BJ (cell line): ENCODE data around the gene PDE10A. TPM values are rescaled to one million over a fixed set of nuclear protein-coding genes. Genes with fewer than 3 reads are reported as not detected.
"Not testable (repeated sequence)": the region's sequence is repeated elsewhere in the genome, so short reads cannot be mapped to it uniquely, and the experiment has no call there.

Experiments used
- CTCF ChIA-PET: fragments of 350-600 bp; formaldehyde crosslinking; extraction: SDS; loops from one replicate; lab custom pipeline; 2021; ENCODE audit warnings: antibody characterized with exemption, inconsistent platforms; lab: Yijun Ruan, JAX
- POLR2A ChIA-PET: fragments of 300-600 bp; sonication (Branson Sonifier 250); formaldehyde crosslinking; extraction: SDS; loops from one replicate; lab custom pipeline; 2021; ENCODE audit warnings: antibody characterized with exemption; lab: Charles Lee
- DNase-seq: peaks from one replicate; pipeline ENCODE4 v3.0.0-alpha.2; 2011; ENCODE audit warnings: low read depth
- H3K27me3 ChIP-seq: 2 replicates; pipeline ENCODE4 v1.6.0; 2011; ENCODE audit warnings: low read length; ENCODE audit not compliant: control insufficient read depth, insufficient read depth
- H3K36me3 ChIP-seq: 2 replicates; pipeline ENCODE4 v1.5.1; 2011; ENCODE audit warnings: low read length; ENCODE audit not compliant: control insufficient read depth, insufficient read depth
- H3K4me3 ChIP-seq: 2 replicates; pipeline ENCODE4 v1.5.1; 2011; ENCODE audit warnings: low read depth, mild to moderate bottlenecking, control low read depth, low read length
- CTCF ChIP-seq: IDR thresholded peaks from 2 replicates; pipeline ENCODE4 v1.5.1; 2011; ENCODE audit warnings: low read depth, mild to moderate bottlenecking, control low read depth, inconsistent platforms, low read length, moderate library complexity; ENCODE audit not compliant: insufficient read depth
- polyA plus RNA-seq: library from polyadenylated mRNA; depleted of rRNA; stranded (reverse); fragments of >200 nt; gene quantifications from 2 replicates; pipeline ENCODE4 v1.2.3, GENCODE V29; 2011

PDE10A gene
- polyA plus RNA-seq, 1 experiment, result 0.36 TPM

- no peaks in the 10 kb centered on the region for H3K27me3 ChIP-seq
- TF ChIP-seq CTCF, result no peak
- ChIA-PET POLR2A (no interaction called here), CTCF (no interaction called here)
- H3K36me3 ChIP-seq, result no peaks in the 10 kb centered on the region
- DNase-seq, result no peak
- no peak overlapping the region for H3K4me3 ChIP-seq
Measured at GRCh38 chr6:165618241-165618640, 44.8 kb downstream of the PDE10A start.

GRCh38 chr6:165617528-165617927 is 45.5 kb downstream of the PDE10A start:
- ChIA-PET CTCF (no interaction called here), POLR2A (no interaction called here)
- TF ChIP-seq CTCF, result no peak
- DNase-seq, result no peak
- no peaks in the 10 kb centered on the region for H3K36me3 ChIP-seq
- H3K27me3 ChIP-seq, result no peaks in the 10 kb centered on the region
- no peak overlapping the region for H3K4me3 ChIP-seq

- ChIA-PET POLR2A (no interaction called here), CTCF (no interaction called here)
- no peaks in the 10 kb centered on the region for H3K36me3 ChIP-seq
- DNase-seq, result no peak
- no peak overlapping the region for H3K4me3 ChIP-seq
- no peak for TF ChIP-seq CTCF
- no peaks in the 10 kb centered on the region for H3K27me3 ChIP-seq
Measured at GRCh38 chr6:165616116-165616515, 46.9 kb downstream of the PDE10A start.

- TF ChIP-seq CTCF, result no peak
- H3K27me3 ChIP-seq, result no peaks in the 10 kb centered on the region
- no peak overlapping the region for H3K4me3 ChIP-seq
- ChIA-PET POLR2A (no interaction called here), CTCF (no interaction called here)
- no peaks in the 10 kb centered on the region for H3K36me3 ChIP-seq
- no peak for DNase-seq
Measured at GRCh38 chr6:165615636-165616035, 47.4 kb downstream of the PDE10A start.

- POLR2A ChIA-PET, result no interaction called here
- Histone ChIP-seq H3K36me3 (no peaks in the 10 kb centered on the region), H3K27me3 (no peaks in the 10 kb centered on the region), H3K4me3 (no peak overlapping the region)
- CTCF ChIA-PET, result no interaction called here
- no peak for DNase-seq
- no peak for TF ChIP-seq CTCF
Measured at GRCh38 chr6:165611294-165611693, 51.7 kb downstream of the PDE10A start.

GRCh38 chr6:165608577-165608976 is 54.5 kb downstream of the PDE10A start:
- CTCF ChIA-PET, POLR2A ChIA-PET, DNase-seq, H3K27me3 ChIP-seq, H3K36me3 ChIP-seq, H3K4me3 ChIP-seq: not testable (repeated sequence)
